HepG2 (cell line): ENCODE measurements around the gene ST3GAL2. TPM values are rescaled to one million over a fixed set of nuclear protein-coding genes. Genes with fewer than 3 reads are reported as not detected.

ENCODE experiments used
- ATAC-seq: fragments of 200-7000 bp; cut with Tn5 transposase; 3 replicates; pipeline ENCODE4 v1.9.1; 2020; ENCODE audit warnings: mild to moderate bottlenecking, moderate library complexity
- BruUV-seq: library from RNA; stranded (reverse); fragments of 400-500 nt; replicated peaks from 2 replicates; lab custom pipeline; 2021; lab: Mats Ljungman, UMichigan
- CTCF ChIA-PET: fragments of 300-600 bp; formaldehyde crosslinking; extraction: SDS; loops from one replicate; lab custom pipeline; 2021; ENCODE audit warnings: low total read pairs, inconsistent platforms, low intra/inter-chr PET ratio; lab: Yijun Ruan, JAX
- POLR2A ChIA-PET: fragments of 350-600 bp; sonication (Branson Sonifier 250); formaldehyde crosslinking; loops from one replicate; lab custom pipeline; 2020; ENCODE audit warnings: antibody characterized with exemption, inconsistent platforms; lab: Yijun Ruan, JAX
- DNase-seq: peaks from one replicate; pipeline ENCODE4 v3.0.0-alpha.2; 2015; ENCODE audit warnings: low spot score
- FAIRE-seq: peaks from 3 replicates; lab custom pipeline; 2011; peaks lifted over from hg19 to GRCh38; lab: Jason Lieb, UNC
- H2AFZ ChIP-seq: one replicate; pipeline ENCODE4 v1.6.1; 2011; ENCODE audit warnings: low read length, inconsistent platforms
- H3K27ac ChIP-seq: fragments of 300-600 bp; 3 replicates; pipeline ENCODE4 v1.8.0; 2011; ENCODE audit warnings: mixed run types, mild to moderate bottlenecking, mixed read lengths, low read length, inconsistent platforms; ENCODE audit not compliant: insufficient read depth; ENCODE audit errors: extremely low read length
- H3K27me3 ChIP-seq, 2 experiments: fragments of 200-600 bp in 1 of 2; 2 replicates in 1 of 2; 3 replicates in 1 of 2; pipeline versions ENCODE4 v1.6.0 to v1.8.0; 2011; ENCODE audit warnings: low read length in 2 of 2, mild to moderate bottlenecking in 2 of 2, moderate library complexity in 2 of 2, inconsistent platforms in 1 of 2; ENCODE audit not compliant: insufficient read depth in 2 of 2, control insufficient read depth in 1 of 2
- H3K36me3 ChIP-seq, 2 experiments: fragments of 200-600 bp in 1 of 2; replicated peaks in 1 of 2; 2 replicates in 1 of 2; 3 replicates in 1 of 2; pipeline versions ENCODE4 v1.5.1 to v1.8.0; 2011; ENCODE audit warnings: low read length in 2 of 2, inconsistent platforms in 1 of 2; ENCODE audit not compliant: insufficient read depth in 2 of 2, control insufficient read depth in 1 of 2
- H3K4me1 ChIP-seq: 2 replicates; pipeline ENCODE4 v1.5.1; 2012; ENCODE audit warnings: low read length, inconsistent platforms; ENCODE audit not compliant: insufficient read depth
- H3K4me2 ChIP-seq: 2 replicates; pipeline ENCODE4 v1.6.0; 2011; ENCODE audit warnings: low read depth, low read length, inconsistent platforms
- H3K4me3 ChIP-seq, 3 experiments: fragments of 200-600 bp in 1 of 3; sonication (generic), shearing (Covaris generic) in 1 of 3; replicated peaks in 1 of 3; 2 replicates each; pipeline ENCODE4 v1.5.1; 2011 to 2016; ENCODE audit warnings: low read length in 3 of 3, inconsistent platforms in 2 of 3, low read depth in 2 of 3, mild to moderate bottlenecking in 2 of 3, control low read depth in 1 of 3, mixed read lengths in 1 of 3; ENCODE audit not compliant: insufficient read depth in 1 of 3
- H3K79me2 ChIP-seq: one replicate; pipeline ENCODE4 v1.6.1; 2011; ENCODE audit warnings: low read length, inconsistent platforms; ENCODE audit not compliant: insufficient read depth
- H3K9ac ChIP-seq: 2 replicates; pipeline ENCODE4 v1.6.0; 2011; ENCODE audit warnings: mild to moderate bottlenecking, low read depth, low read length, inconsistent platforms; ENCODE audit not compliant: insufficient read depth
- H3K9me3 ChIP-seq: 2 replicates; pipeline ENCODE4 v1.5.1; 2012; ENCODE audit warnings: mild to moderate bottlenecking, low read length
- H4K20me1 ChIP-seq: 2 replicates; pipeline ENCODE4 v1.6.0; 2011; ENCODE audit warnings: inconsistent platforms, mild to moderate bottlenecking, low read length, moderate library complexity; ENCODE audit not compliant: insufficient read depth
- ATAD3A ChIP-seq: sonication (generic); formaldehyde crosslinking; IDR thresholded peaks from 2 replicates; pipeline ENCODE4 v1.4.0; 2020; ENCODE audit warnings: missing genetic modification reagents
- BRCA1 ChIP-seq: sonication (generic); formaldehyde crosslinking; IDR thresholded peaks from 2 replicates; pipeline ENCODE4 v1.4.0; 2020; ENCODE audit warnings: missing genetic modification reagents
- FOSL1 ChIP-seq: sonication (generic); formaldehyde crosslinking; IDR thresholded peaks from 2 replicates; pipeline ENCODE4 v1.9.0; 2021; ENCODE audit warnings: missing genetic modification reagents, borderline replicate concordance
- NFIC ChIP-seq: IDR thresholded peaks from 2 replicates; pipeline ENCODE4 v1.6.1; 2012; ENCODE audit warnings: mild to moderate bottlenecking, low read length, inconsistent platforms
- SP5 ChIP-seq: IDR thresholded peaks from 2 replicates; pipeline ENCODE4 v1.6.1; 2016; ENCODE audit warnings: low read depth, borderline replicate concordance
- ZNF225 ChIP-seq: sonication (generic); formaldehyde crosslinking; IDR thresholded peaks from 2 replicates; pipeline ENCODE4 v1.4.0; 2020; ENCODE audit warnings: mild to moderate bottlenecking, missing genetic modification reagents
- ZNF329 ChIP-seq: sonication (generic); formaldehyde crosslinking; IDR thresholded peaks from 2 replicates; pipeline ENCODE4 v1.9.0; 2021; ENCODE audit warnings: low read depth, mild to moderate bottlenecking, missing genetic modification reagents
- WGBS: methylation state at CpG from one replicate; pipeline ENCODE4 v1.1.6; 2017; ENCODE audit warnings: low lambda C conversion rate; 5-methylcytosine and 5-hydroxymethylcytosine counted together
- in situ Hi-C: cut with HindIII; loops from 2 replicates; pipeline ENCODE4 v1.10.0; 2017; ENCODE audit warnings: low pct_unique_long_range_greater_than_20kb; ENCODE audit not compliant: extremely low pct_ligation_motif_present
- intact Hi-C: fragments of 100-400 bp; cut with micrococcal nuclease; formaldehyde crosslinking; loops from one replicate; pipeline ENCODE4 v1.10.0; 2022; ENCODE audit not compliant: unreplicated experiment
- polyA plus RNA-seq, 8 experiments: library from polyadenylated mRNA; depleted of rRNA in 3 of 8; stranded (reverse) in 7 of 8; unstranded in 1 of 8; fragments of >200 nt; fragmentation: Illumina TruSeq in 4 of 8; extraction: Trizol in 4 of 8; gene quantifications; 2 replicates each; pipeline versions ENCODE4 v1.2.1 to v1.2.3, GENCODE V29; 2011 to 2016; ENCODE audit warnings: low read depth in 4 of 8, missing spikeins in 1 of 8, mixed read lengths in 1 of 8; ENCODE audit not compliant: insufficient read depth in 1 of 8
- total RNA-seq, 5 experiments: library from RNA; depleted of rRNA; stranded (reverse); fragments of >200 nt; fragmentation: Illumina TruSeq; extraction: Trizol; gene quantifications; 2 replicates each; pipeline ENCODE4 v1.2.3, GENCODE V29; 2016; ENCODE audit warnings: low read depth in 1 of 5
- TF ChIP-seq, protein P1 (sequence below), 2 experiments: sonication (generic) in 1 of 2; formaldehyde crosslinking in 1 of 2; IDR thresholded peaks; 2 replicates each; pipeline versions ENCODE4 v1.4.0 to v1.6.1; 2018 to 2020; ENCODE audit warnings: missing genetic modification reagents in 2 of 2, borderline replicate concordance in 1 of 2, low read depth in 1 of 2, mild to moderate bottlenecking in 1 of 2, missing biosample characterization in 1 of 2
- TF ChIP-seq, protein P2 (sequence below): sonication (generic); formaldehyde crosslinking; IDR thresholded peaks from 2 replicates; pipeline ENCODE4 v1.8.1; 2022; ENCODE audit warnings: mild to moderate bottlenecking, missing genetic modification reagents
- TF ChIP-seq, protein P3 (sequence below): sonication (generic); formaldehyde crosslinking; conservative IDR thresholded peaks from 2 replicates; pipeline ENCODE4 v1.4.0; 2020; ENCODE audit warnings: missing genetic modification reagents
- TF ChIP-seq, protein P4 (sequence below): sonication (generic); formaldehyde crosslinking; IDR thresholded peaks from 2 replicates; pipeline ENCODE4 v1.4.0; 2020; ENCODE audit warnings: missing genetic modification reagents
- TF ChIP-seq, protein P5 (sequence below): sonication (generic); formaldehyde crosslinking; IDR thresholded peaks from 2 replicates; pipeline ENCODE4 v1.4.0; 2020; ENCODE audit warnings: mild to moderate bottlenecking, missing genetic modification reagents
- TF ChIP-seq, protein P6 (sequence below): IDR thresholded peaks from 2 replicates; pipeline ENCODE4 v1.6.1; 2016; ENCODE audit warnings: missing genetic modification reagents, missing compliant biosample characterization

Gene ST3GAL2
- total and polyA plus RNA-seq, 2 of the 13 experiments (the other 11 are each of a cell fraction or from before 2014, with no cell fraction given) = 16.3 to 24.9 TPM

DNA sequence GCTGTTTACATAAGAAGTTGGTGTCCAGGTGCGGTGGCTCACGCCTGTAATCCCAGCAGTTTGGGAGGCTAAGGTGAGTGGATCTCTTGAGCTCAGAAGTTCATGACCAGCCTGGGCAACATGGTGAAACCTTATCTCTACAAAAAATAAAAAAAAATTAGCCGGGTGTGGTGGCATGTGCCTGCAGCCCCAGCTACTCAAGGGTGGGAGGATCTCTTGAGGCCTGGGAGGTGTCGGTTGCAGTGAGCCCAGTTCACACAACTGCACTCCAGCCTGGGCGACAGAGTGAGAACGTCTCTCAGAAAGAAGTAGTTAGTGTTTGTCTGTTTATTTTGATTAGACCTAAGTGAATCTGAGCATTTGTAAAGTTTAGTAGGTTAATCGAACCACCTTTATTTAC lies 79.3 kb downstream of the ST3GAL2 start:
- intact Hi-C loops = no loop called here
- H3K9ac ChIP-seq = no peak overlapping the region
- no peaks in the 10 kb centered on the region for H3K27me3 ChIP-seq
- BruUV-seq = no TSS peak
- H4K20me1 ChIP-seq = no peaks in the 10 kb centered on the region
- FAIRE-seq = no peak
- ATAC-seq = no peak
- in situ Hi-C loops = no loop called here
- H2AFZ ChIP-seq = no peak overlapping the region
- 96% methylated on average over 7 of the region's 7 CpGs for whole genome bisulfite sequencing
- ChIA-PET POLR2A (interaction anchor here (0.7 to 2.3 kb wide), 4 partner anchors 13 to 60 kb away, joined by 3 to 12 read pairs (median 8); partner anchors contain the start of genes DDX19A and DDX19B), CTCF (no interaction called here)
- no peaks in the 10 kb centered on the region for H3K4me1 ChIP-seq
- no peak for DNase-seq
- H3K4me3 ChIP-seq = no peak overlapping the region
- TF ChIP-seq, protein P1, sequence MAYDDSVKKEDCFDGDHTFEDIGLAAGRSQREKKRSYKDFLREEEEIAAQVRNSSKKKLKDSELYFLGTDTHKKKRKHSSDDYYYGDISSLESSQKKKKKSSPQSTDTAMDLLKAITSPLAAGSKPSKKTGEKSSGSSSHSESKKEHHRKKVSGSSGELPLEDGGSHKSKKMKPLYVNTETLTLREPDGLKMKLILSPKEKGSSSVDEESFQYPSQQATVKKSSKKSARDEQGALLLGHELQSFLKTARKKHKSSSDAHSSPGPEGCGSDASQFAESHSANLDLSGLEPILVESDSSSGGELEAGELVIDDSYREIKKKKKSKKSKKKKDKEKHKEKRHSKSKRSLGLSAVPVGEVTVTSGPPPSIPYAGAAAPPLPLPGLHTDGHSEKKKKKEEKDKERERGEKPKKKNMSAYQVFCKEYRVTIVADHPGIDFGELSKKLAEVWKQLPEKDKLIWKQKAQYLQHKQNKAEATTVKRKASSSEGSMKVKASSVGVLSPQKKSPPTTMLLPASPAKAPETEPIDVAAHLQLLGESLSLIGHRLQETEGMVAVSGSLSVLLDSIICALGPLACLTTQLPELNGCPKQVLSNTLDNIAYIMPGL (CRISPR knock-in tag; IDR thresholded peaks at IDR 0.05; ENCODE audit: borderline replicate concordance in 1 of 2, low read depth in 1 of 2) = no peak
- TF ChIP-seq ZNF225 = no peak
- TF ChIP-seq, protein P2, sequence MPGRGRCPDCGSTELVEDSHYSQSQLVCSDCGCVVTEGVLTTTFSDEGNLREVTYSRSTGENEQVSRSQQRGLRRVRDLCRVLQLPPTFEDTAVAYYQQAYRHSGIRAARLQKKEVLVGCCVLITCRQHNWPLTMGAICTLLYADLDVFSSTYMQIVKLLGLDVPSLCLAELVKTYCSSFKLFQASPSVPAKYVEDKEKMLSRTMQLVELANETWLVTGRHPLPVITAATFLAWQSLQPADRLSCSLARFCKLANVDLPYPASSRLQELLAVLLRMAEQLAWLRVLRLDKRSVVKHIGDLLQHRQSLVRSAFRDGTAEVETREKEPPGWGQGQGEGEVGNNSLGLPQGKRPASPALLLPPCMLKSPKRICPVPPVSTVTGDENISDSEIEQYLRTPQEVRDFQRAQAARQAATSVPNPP = no peak
- TF ChIP-seq NFIC = no peak
- no peak for TF ChIP-seq BRCA1 (CRISPR knock-in tag)
- TF ChIP-seq, protein P3, sequence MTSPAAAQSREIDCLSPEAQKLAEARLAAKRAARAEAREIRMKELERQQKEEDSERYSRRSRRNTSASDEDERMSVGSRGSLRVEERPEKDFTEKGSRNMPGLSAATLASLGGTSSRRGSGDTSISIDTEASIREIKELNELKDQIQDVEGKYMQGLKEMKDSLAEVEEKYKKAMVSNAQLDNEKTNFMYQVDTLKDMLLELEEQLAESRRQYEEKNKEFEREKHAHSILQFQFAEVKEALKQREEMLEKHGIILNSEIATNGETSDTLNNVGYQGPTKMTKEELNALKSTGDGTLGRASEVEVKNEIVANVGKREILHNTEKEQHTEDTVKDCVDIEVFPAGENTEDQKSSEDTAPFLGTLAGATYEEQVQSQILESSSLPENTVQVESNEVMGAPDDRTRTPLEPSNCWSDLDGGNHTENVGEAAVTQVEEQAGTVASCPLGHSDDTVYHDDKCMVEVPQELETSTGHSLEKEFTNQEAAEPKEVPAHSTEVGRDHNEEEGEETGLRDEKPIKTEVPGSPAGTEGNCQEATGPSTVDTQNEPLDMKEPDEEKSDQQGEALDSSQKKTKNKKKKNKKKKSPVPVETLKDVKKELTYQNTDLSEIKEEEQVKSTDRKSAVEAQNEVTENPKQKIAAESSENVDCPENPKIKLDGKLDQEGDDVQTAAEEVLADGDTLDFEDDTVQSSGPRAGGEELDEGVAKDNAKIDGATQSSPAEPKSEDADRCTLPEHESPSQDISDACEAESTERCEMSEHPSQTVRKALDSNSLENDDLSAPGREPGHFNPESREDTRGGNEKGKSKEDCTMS (CRISPR knock-in tag) = no peak
- TF ChIP-seq FOSL1 (CRISPR knock-in tag) = no peak
- no peak for TF ChIP-seq ATAD3A (CRISPR knock-in tag)
- TF ChIP-seq ZNF329 (CRISPR knock-in tag) = no peak
- TF ChIP-seq, protein P4, sequence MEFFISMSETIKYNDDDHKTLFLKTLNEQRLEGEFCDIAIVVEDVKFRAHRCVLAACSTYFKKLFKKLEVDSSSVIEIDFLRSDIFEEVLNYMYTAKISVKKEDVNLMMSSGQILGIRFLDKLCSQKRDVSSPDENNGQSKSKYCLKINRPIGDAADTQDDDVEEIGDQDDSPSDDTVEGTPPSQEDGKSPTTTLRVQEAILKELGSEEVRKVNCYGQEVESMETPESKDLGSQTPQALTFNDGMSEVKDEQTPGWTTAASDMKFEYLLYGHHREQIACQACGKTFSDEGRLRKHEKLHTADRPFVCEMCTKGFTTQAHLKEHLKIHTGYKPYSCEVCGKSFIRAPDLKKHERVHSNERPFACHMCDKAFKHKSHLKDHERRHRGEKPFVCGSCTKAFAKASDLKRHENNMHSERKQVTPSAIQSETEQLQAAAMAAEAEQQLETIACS (CRISPR knock-in tag) = no peak
- no peak for TF ChIP-seq SP5 (CRISPR knock-in tag)
- TF ChIP-seq, protein P5, sequence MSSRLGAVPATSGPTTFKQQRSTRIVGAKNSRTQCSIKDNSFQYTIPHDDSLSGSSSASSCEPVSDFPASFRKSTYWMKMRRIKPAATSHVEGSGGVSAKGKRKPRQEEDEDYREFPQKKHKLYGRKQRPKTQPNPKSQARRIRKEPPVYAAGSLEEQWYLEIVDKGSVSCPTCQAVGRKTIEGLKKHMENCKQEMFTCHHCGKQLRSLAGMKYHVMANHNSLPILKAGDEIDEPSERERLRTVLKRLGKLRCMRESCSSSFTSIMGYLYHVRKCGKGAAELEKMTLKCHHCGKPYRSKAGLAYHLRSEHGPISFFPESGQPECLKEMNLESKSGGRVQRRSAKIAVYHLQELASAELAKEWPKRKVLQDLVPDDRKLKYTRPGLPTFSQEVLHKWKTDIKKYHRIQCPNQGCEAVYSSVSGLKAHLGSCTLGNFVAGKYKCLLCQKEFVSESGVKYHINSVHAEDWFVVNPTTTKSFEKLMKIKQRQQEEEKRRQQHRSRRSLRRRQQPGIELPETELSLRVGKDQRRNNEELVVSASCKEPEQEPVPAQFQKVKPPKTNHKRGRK (CRISPR knock-in tag) = no peak
- TF ChIP-seq, protein P6, sequence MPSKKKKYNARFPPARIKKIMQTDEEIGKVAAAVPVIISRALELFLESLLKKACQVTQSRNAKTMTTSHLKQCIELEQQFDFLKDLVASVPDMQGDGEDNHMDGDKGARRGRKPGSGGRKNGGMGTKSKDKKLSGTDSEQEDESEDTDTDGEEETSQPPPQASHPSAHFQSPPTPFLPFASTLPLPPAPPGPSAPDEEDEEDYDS = no peak
- H3K4me2 ChIP-seq = no peak overlapping the region
- peaks cover 33 to 91% of the 10 kb centered on the region in 2 experiments for H3K36me3 ChIP-seq
- no peaks in the 10 kb centered on the region for H3K9me3 ChIP-seq
- H3K27ac ChIP-seq = no peak overlapping the region
- H3K79me2 ChIP-seq = no peaks in the 10 kb centered on the region
